Head of caudate nucleus (tissue), 42 donors: ENCODE results near the gene NOL6.
A peak's percentile ranks its signal among the peaks of the same experiment; 100 is the strongest.
"Not testable (repeated sequence)": the region's sequence is repeated elsewhere in the genome, so short reads cannot be mapped to it uniquely, and the experiment has no call there.

Experiments used
- DNase-seq, 42 donors: peaks; one replicate each; pipeline versions ENCODE4 v3.0.0 to v3.0.0-alpha.2; 2020 to 2021; ENCODE audit warnings: mixed read lengths in 7 of 42
- intact Hi-C: fragments of 100-400 bp; cut with DNase I; formaldehyde crosslinking; loops from one replicate; pipeline ENCODE4 v1.15.0; 2022

The NOL6 gene

DNA sequence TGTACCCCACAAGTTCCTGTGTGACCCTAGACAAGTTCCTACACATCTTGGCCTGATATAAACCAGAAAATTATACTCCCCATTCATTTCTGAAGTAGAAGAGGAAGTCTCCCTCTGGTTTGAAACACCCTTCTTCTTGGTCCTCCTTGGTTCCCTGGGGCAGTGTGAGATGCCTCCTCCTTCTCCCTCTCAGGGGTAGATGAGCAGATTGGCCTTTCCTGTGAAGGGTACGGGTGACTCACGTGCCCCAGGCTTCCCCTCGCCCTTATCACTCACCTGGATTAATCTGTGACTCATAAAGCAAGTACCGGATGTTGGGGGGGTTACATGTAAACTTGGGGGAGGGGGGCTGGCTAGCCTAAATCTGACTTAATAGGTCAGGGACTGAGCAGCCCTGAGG lies 15.3 kb downstream of the NOL6 start:
- intact Hi-C loops = no loop called here
- no peak for DNase-seq

DNA sequence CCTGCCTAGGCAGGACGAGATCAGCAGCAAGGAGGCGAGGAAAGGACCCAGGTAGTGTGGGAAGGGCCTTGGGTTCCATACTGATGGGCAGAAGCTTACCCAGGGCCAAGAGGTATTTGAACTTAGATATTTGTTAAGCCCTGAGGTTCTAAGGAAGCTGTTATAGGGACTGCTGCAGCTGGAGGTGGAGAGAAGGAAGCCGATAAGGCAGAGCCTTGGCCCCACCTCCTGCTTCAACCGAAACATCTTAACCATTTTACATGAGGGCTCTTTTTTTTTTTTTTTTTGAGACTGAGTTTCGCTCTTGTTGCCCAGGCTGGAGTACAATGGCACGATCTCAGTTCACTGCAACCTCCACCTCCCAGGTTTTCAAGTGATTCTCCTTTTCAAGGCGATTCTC lies 17.8 kb downstream of the NOL6 start:
- no peak for DNase-seq
- intact Hi-C loops = no loop called here

DNA sequence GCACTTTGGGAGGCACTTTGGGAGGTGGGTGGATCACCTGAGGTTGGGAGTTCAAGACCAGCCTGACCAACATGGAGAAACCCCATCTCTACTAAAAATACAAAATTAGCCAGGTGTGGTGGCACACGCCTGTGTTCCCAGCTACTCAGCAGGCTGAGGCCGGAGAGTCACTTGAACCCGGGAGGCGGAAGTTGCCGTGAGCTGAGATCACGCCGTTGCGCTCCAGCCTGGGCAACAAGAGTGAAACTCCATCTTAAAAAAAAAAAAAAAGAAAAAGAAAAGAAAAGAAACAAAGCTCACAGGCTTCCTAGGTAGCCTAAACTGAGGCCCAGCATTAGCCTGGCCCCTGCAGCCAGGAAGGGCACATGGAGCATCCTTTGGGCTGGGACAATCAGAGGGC lies 18.3 kb downstream of the NOL6 start:
- DNase-seq, intact Hi-C loops: not testable (repeated sequence)

DNA sequence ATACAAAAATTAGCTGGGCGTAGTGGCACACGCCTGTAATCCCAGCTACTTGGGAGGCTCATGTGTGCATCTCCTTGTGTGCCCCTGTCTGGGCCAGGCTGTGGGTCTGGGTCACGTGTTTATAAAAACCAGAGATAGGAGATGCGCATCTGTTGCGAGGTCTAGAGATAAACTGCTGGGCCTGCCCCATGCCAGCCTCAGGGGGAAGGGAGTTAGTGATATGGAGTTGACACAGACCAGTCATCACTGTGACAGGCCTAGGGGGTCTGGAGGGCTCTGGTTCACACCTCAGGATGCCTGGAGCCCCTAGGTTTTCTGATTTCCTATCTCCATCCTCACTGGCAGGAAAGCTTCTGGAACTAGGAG lies 19.1 kb downstream of the NOL6 start:
- DNase-seq, intact Hi-C loops: not testable (repeated sequence)

DNA sequence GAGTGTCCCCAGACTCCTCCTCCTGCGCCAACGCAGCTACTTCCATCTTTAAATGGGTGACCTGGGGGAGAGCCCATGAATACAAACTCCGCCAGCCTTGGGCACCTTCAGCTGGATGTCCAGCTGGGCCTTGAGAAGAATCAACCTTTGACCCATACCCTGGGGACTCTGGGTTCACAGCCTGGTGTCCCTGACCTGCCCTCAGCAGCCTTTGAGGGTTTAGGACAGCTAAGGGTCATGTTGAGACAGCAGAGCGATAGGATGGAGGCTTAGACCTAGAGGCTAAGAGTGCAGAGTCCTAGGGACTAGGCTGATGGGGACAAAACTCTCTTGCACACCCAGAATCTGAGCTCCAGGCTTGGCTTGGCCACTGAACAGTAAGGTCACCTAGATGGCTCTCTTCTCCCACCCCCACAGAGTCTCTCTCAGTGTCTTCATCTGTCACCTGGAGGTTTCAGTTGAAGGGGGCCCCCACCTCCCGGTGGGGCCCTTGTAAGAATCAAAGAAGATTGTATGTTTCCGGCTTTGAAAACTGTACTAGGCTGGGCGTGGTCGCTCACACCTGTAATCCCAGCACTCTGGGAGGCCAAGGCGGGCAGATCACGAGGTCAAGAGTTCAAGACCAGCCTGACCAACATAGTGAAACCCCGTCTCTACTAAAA lies 19.6 kb downstream of the NOL6 start:
- no peak for DNase-seq
- intact Hi-C loops = no loop called here

GRCh38 chr9:33453286-33453860 lies 20.4 kb downstream of the NOL6 start:
- intact Hi-C loops = no loop called here
- DNase-seq = no peak

DNA sequence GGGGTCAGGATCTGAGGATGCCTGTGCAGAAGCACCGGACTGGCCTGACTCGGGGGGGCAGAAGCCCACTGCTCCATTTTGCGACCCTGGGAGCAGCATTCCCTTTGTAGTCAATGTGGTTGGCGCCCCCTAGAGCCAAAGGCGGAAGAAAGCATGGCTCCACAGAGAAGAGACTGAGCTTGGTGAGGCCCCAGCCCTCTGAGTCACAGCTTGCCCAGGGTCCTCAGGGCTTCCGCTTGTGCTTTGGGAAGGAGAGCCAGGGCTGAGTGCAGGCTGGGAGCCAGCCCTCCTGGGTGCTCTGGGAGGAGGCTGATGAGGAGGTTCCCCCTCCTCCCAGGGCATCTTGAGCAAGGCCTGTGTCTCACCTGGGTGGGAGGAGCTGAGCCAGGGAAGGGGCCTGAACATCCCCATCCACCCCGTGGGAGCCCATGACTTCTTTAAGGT lies 20.9 kb downstream of the NOL6 start:
- peak in 38 of 42 donors; percentile 11 to 63 (median 40) for DNase-seq
- intact Hi-C loops = no loop called here

GRCh38 chr9:33450621-33451146 lies 23.0 kb downstream of the NOL6 start:
- no peak for DNase-seq
- intact Hi-C loops = no loop called here

GRCh38 chr9:33449715-33450114 lies 24.0 kb downstream of the NOL6 start:
- no peak for DNase-seq
- intact Hi-C loops = no loop called here

GRCh38 chr9:33447799-33448553 lies 25.7 kb downstream of the NOL6 start:
- DNase-seq = no peak
- intact Hi-C loops = no loop called here

GRCh38 chr9:33446946-33447798 lies 26.6 kb downstream of the NOL6 start, which contains the start of gene AQP3:
Gene AQP3 (minus strand): TSS chr9:33447593. CDS start chr9:33447530, 63 bp downstream.
- peak in 41 of 42 donors; percentile 11 to 81 (median 61) for DNase-seq
- intact Hi-C loops = no loop called here

GRCh38 chr9:33446240-33446945 lies 27.3 kb downstream of the NOL6 start:
- intact Hi-C loops = no loop called here
- DNase-seq = no peak

GRCh38 chr9:33445389-33446239 lies 28.1 kb downstream of the NOL6 start:
- DNase-seq = no peak
- intact Hi-C loops = no loop called here

GRCh38 chr9:33443464-33444154 lies 30.1 kb downstream of the NOL6 start:
- intact Hi-C loops = no loop called here
- DNase-seq = no peak

DNA sequence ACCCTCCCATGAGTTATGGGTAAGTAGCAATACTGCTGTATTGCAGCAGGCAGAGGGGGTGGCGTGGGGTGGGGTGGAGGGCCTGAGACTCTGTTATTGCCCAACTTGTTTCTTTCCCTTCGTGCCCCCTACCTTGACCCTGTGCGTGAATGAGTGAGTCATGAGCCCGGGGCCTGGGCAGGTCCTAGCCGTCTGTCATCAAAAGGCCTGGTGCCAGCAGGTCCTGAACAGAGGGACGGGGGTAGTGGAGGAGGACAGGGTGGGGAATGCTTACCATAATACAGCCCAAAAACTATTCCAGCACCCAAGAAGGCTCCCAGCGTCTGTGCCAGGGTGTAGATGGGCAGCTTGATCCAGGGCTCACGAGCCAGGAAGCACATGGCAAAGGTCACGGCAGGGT lies 30.7 kb downstream of the NOL6 start:
- intact Hi-C loops = no loop called here
- DNase-seq = no peak

- intact Hi-C loops = no loop called here
- DNase-seq = no peak
Observed at GRCh38 chr9:33442125-33442524, 31.6 kb downstream of the NOL6 start.

GRCh38 chr9:33440609-33441008 lies 33.1 kb downstream of the NOL6 start:
- intact Hi-C loops = no loop called here
- no peak for DNase-seq
